Stimulated activated CD8-positive, alpha-beta memory T cell treated with anti-CD3 and anti-CD28 coated beads, Interleukin-15, amount 100 ng/mL, for 4 hours (primary cell): ENCODE results near the gene ANXA2.
"Not testable (repeated sequence)": the region's sequence is repeated elsewhere in the genome, so short reads cannot be mapped to it uniquely, and the experiment has no call there.

Source experiments
- DNase-seq, 2 donors: peaks; one replicate each; pipeline ENCODE4 v3.0.0-alpha.2; 2020; ENCODE audit warnings: low read depth in 2 of 2

Gene ANXA2

DNA sequence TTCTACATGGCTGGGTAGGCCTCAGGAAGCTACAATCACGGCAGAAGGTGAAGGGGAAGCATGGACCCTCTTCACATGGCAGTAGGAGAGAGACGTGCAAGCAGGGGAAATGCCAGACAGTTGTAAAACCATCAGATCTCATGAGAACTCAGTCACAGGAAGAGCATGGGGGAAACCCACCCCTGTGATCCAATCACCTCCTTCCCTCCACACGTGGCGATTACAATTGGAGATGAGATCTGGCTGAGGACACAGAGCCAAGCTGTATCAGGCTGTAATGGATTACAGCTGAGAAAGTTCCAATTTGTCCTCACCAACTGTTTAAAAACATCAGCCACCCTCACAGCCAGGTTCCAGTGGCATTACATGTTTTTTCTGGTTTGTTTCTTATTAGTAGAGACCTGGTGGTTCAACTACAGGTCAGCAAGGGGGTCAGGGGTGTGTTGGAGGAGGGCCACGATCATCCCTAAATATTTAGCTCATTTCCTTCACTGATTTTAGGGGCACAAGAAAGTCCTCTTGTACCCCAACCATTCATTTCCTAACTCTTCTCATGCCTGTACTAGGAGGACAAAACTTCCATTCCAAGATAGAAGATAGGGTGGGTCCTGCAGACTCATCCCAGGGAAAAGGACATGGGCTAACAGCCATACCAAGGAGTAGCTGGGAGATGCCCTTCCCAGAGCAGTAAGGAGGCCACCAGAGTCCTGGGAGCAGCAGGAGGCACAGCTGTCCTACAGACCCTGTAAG, 54.4 kb downstream of the ANXA2 start:
- DNase-seq, result no peak

DNA sequence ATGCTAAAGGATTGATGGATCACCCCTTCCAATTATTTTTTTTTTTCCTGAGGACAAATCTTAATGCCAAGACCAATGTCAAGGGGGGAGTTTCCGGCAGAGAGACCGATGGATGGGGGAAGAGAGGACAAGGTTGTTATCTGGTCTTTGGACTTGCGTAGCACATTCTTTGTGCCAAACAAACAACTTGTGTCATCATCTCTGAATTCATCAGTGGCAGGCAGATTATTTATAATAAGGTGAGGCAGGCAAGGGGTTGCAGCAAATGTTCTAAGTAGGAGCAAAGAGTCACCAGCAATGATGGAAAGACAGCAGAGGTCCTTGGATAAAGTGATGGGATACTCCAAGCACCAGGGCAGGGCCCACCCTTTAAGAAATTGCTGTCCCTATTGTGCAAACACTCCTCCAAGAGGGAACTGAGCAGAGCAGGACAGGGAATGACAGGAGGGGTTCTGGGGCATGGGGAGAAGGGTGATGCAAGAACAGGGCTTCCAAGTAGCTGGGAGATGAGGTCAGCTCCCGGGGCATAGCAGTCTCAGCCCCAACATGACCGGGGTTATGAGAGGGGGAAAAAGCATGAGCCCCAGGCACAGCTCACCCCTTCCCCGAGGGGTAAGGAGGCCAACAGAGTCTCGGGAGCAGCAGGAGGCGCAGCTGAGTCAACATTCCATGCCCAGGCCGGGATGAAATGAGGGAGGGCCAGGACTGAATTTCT, 57.4 kb downstream of the ANXA2 start:
- DNase-seq, result no peak

DNA sequence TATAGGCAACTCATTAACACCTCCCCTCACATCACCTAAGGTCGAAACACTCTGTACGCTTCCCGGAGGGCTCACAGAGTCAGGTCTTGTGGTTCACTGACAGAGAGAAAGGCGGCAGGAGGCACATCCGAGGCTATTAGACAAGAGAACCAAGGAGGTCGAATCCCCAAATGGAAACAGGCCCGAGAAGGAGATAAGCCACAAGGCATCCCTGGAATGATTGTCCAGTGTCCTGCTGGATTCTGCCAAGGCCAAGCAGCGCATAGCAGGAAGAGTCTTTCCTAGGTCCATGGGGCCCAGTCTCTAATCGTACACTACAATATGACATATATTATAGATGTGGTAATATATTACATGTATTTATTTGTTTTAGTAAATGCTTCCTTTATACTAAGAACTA, 58.5 kb downstream of the ANXA2 start:
- no peak for DNase-seq

DNA sequence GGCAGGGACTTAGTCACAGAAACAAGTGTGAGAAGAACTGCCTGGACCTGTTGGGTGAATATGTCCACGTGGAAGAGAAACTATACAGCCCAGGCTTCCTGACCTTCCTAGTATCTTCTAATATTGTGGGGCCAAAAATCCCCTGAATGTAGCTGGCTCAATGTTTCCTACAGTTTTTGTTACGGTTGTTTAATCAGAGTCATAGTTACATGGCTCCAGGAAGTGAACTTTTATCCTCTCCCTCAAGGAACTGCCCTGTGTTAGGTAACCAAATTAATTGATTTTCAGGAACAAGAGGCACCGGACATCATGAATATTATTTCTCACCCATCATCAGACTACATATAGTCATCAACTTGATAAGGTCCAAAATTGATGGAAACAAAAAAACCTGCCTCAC, 59.0 kb downstream of the ANXA2 start:
- DNase-seq, result no peak

DNA sequence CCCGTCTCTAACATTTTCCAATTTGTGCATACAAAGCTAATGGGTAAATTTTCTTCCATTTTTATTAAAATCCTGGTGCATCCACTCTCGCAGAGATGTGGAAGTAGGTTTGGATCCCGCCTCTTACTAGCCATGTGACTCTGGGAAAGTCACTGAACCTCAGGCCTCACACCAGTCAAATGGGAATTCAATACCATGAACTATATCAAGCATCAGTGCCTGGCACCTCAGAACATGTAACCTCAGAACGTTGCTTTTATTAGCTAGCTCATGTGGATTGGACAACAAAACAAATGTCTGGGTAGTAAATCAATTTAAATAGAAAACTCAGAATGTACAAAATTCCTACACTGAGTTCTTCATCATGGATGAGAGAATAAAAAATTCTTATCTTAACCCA, 60.7 kb downstream of the ANXA2 start:
- DNase-seq, result no peak

DNA sequence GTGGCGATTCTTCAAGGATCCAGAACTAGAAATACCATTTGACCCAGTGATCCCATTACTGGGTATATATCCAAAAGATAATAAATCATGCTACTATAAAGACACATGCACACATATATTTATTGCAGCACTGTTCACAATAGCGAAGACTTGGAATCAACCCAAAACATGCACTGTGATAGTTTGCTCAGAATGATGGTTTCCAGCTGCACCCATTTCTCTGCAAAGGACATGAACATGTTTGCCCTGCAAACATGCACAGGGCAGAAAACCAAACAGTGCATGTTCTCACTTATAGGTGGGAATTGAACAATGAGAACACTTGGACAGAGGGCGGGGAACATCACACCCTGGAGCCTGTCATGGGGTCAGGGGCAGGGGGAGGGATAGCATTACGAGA, 62.5 kb downstream of the ANXA2 start:
- not testable (repeated sequence) for DNase-seq

DNA sequence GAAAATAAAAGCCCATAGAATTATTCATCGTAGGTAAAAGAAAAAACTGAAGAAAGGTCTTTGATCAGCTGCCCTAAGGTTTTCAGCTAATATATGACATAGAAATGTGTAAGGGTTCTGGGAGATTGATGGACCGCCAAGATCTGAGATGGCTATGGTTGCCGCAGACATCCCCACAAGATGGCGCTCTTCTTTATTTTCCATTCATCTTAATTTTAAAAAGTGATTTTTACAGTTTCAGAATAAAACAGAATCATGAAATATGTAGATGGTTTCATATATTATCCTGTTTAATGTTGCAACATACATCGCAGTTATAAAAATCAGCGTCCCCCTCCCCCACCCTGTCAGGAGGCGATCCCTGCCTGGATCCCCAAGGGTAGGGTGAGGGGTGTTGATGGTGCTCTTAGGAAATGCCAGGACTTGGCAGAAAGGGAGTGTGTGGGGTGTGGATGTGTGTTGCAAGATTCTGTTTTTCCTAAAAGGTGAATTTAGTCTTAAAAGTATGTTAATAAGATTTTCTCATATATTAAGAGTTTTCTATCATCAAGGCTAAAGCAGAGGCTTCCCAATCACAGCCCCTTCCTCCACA, 68.8 kb downstream of the ANXA2 start:
- DNase-seq, result no peak

DNA sequence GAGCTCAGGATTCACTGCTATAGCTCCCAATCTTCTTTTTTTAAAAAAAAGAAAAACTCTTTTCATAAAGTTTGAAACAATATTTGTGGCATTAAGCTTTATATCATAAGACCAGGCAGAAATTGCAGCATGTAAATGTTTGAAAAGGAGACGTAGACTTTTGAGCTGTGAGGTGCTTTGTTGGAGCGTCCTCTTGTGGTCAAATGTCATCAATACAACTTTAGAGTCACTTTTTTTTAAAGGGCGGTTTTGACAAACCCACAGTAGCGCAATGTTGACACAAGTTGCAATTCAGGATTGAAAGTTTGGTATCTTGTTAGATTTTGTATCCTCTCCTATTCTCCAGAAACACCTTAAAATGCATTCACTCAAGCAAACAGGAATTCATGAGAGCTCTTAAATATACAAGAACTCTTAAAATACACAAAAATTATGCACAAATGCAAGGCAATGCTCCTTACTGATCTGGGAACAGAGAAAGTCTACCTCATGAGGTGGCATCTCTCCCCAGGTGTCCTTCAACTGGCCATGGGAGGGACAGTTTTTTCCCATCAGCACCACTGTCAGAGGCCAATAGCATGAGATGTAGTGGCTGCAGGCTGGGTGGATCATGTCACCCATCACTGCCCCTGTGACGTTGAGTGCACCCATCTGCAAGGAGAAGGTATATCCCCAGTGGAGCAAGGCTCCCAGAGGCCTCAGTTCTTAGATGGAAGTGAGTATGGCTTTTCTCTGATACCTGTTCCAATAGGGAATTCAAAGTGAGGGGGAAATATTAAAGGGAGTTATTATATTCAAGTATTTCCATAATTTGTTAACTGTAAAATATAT, 70.7 kb downstream of the ANXA2 start:
- DNase-seq, result no peak

DNA sequence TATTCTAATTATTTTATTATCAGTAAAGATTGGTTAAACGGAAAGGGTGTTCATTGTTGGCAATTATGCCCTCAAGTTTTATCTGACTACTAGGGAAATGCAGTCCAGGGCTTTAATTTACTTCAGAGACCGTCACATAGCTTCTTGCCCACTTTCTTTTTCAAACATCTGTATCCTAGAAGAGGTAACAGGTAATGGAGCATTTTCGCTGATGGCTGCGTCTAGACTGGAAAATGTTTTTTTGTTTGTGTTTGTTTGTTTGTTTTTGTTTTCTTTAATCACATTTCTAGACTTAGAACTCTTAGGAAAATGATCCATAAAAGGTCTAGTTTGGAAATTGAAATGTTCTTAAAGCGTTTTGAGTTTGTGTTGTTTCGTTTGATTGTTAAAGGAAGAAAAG, 71.4 kb downstream of the ANXA2 start:
- no peak for DNase-seq

DNA sequence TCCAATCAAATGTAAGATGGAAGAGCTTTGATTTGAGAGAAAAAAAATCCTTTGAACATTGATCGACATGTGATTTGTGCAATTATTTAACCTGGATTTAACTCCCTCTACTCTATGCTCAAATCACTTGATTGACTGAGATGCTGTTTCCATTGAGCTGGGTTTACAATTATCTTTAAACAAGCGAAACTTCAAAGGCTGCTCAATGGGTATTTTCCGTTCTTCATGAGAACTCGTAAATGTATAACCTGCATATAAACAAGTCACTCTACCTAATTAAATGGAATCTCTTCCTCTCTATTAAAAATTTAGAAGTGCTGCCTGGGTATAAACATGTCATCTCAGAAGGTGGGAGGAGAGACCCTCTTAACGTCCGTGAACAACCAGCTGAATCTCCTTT, 71.9 kb downstream of the ANXA2 start:
- DNase-seq, result no peak

DNA sequence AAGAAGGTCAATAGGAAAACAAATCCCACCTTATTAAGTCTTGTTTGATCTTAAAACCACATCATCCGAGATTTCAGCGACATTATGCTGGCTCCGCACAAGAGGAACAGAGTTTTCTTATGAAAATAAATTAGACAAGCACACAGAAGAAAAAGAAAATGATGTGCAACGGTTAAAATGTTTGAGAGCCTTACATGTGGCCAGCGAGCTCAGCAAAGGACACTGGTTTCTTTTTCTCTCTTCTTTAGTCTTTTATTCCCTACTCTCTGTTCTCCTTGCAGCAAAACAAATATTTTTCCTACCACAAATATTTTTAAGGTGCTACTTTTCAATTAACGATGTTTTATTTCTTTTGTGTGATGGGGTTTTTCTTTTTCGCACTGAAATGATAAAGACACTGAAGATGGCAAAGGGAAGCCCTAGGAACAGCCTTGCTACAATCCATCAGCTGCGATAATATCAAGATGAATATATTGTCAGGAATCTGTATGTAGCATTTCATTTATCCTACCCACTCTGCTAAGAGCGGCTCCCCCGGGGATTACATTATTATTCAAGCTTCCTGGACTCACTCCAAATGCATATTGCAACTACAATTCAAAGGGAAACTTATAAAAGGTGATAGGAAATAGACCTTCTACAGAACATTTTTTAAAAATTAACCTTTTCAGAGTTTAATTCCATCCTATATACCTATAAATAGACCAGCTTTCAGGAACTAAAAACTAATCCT, 72.9 kb downstream of the ANXA2 start:
- no peak for DNase-seq

DNA sequence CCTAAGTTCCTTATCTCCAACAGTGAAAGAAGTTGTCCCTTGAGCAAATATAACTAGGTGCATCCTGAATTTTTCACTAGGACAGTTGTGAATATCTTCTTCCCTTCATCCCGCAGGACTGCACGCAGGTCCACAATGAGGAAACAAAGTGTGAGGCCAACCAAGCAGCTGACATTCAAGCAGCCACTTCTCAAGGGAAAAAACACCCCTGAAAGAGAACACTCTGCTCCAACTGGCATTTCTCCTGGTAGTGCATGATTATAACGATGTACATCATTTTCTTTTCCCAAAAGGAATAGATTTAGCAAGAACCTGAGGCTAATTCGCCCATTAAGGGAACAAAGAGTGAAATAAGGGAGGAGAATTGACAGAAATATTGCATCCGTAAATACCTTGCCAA, 74.5 kb downstream of the ANXA2 start:
- no peak for DNase-seq

DNA sequence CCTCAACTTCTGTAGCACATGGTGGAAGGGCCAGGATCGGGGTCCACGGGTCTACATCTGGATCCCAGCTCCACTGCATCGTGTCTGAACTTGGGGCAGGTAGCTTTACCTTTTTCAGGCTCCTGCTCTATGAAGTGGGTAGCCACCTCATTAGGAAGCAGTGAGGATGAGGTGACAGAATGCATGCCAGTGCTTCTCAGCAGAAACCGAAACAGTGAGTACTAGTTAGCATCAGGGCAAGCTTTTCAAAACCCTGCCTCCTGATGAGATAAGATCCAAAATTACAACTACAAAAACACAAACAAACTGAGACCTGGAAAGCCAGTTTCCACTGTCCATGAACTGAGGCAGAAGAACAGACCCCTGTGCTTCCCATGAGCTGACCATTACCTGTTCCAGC, 77.4 kb downstream of the ANXA2 start:
- no peak for DNase-seq

DNA sequence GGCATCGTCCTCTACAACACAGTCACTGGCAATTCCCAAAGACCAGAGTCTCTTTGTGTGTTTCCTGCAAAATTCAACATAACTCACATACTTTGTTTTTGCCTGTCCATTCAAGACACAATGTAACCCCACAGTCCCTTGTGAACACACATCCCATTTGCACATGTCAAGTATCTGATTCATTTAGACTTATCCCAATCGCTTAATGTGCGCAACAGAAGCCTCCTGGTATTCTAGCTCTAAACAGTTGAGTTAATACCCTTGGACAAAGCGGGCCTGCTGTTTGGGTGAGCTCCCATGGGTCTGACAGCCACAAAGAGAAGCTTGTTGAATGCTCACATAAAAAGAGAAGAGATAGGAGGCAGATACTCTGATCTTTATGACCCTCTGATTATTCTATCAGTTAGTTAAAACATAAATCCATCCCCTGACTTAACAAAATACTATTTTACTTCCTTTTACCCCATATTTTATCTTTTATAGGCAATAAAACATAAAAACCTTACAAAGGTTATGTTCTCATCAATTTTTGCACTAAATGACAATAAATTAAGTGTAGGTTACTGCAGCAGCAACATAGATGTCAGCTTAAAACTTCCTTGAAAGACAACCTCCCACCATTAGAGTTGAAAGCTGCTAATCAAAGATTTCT, 79.4 kb downstream of the ANXA2 start:
- DNase-seq, result no peak

DNA sequence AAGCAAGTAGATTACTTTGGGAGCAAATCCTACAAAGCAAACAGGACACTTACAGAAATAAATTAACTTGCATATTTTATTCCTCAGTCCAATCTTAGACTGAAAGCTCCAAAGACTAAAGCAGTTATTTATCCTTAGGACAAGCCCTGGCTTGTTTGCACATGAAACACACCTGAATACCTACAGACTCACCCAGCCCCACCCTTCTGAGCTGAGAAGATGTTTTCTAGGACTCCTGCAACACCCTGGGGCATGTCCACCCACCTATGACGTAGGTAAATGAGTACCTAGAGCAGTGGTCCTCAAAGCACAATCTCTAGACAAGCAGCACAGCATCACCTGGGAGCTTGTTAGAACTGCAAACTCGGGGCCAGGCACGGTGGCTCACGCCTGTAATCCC, 80.8 kb downstream of the ANXA2 start:
- DNase-seq, result no peak

DNA sequence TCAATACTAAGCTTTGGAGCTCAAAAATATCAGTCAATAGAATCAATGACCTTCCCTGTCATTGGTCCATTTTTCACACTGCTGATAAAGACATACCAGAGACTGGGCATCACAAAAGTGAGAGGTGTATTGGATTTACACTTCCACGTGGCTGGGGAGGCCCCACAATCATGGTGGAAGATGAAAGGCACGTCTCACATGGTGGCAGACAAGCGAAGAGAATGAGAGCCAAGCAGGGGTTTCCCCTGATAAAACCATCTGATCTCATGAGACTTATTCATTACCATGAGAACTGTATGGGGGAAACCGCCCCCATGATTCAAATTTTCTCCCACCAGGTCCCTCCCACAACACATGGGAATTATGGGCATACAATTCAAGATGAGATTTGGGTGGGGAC, 81.9 kb downstream of the ANXA2 start:
- no peak for DNase-seq

DNA sequence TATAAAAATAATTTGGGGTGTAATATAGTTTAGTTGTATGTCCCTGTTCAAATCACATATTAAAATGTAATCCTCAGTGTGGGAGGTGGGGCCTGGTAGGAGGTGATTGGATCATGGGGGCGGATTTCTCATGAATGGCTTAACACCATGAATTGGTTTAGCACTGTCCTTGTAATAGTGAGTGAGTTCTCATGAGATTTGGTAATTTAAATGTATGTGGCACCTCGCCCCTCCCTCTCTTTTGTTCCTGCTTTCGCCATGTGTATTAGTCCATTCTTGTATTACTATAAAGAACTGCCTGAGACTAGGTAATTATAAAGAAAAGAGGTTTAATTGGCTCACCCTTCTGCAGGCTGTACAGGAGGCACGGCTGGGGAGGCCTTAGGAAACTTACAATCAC, 83.9 kb downstream of the ANXA2 start:
- DNase-seq, result no peak

DNA sequence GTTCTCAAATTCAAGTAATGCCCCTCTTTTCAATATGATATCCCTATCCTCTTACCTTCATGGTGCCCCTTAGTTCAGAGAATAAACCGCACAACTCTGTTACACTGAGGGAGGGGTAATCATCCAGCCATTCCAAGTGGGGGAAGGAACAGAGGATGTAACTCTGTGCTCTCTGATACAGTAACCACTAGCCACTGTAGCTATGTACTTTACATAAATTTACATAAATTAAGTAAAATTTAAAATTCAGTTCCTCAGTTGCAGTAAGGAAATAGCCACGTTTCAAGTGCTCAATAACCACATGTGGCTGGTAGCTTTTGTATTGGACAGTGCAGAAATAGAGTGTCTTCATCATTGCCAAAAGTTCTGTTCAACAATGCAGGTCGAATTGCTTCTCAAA, 90.8 kb downstream of the ANXA2 start:
- no peak for DNase-seq

DNA sequence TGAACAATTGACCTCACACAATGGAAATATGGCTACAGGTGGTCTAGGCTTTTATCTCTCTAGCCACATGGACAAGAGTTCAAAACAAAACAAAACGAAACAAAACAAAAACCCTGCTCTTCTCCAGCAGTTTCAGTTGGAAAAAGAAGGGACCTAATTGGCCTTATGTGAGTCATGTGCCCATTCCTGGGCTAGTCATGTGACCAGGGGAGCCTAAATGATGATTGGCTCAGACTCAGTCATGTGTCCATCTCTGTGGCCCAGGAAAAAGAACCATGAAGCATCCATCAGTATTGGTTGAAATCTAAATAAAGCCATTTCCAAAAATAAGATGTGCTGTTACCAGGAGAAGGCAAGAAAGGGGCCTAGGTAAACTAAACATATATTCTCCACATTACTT, 96.8 kb downstream of the ANXA2 start:
- no peak for DNase-seq

DNA sequence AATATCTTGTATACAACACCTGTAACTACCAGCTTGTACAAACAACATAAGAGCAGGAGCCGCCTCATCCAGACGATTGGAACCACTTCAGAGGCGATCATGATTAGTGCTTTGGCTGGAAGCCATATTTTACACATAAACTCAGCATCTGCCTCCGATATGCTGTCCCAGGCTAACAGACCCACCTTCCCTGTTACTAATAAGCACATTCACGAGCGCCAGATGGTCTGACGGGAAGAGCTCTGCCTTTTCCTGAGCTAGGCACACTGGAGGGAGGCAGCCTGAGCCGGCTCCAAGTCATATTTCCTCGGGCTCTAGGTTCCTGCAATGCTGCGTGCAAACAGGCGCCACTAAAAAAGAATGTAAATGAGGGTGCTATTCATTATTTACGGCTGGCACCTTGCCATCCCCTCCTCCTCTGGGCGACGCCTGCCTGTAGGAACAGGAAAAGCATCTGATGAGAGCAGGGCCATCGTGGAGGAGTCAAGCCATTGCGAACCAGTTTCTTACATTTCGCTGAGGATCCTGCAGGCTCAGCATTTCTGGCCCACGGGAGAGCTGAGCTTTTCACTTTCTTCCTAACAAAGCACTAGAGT, 98.2 kb downstream of the ANXA2 start:
- DNase-seq, result no peak
